Neural cell (in vitro differentiated cells): ENCODE results near the gene RAPGEF2.

Source experiments
- EP300 ChIP-seq: fragments of 450-650 bp; conservative IDR thresholded peaks from 2 replicates; pipeline ENCODE4 v1.6.1; 2014; ENCODE audit warnings: antibody characterized with exemption, mild to moderate bottlenecking, moderate library complexity; ENCODE audit not compliant: poor library complexity, severe bottlenecking
- MXI1 ChIP-seq: fragments of 450-650 bp; conservative IDR thresholded peaks from 2 replicates; pipeline ENCODE4 v1.6.1; 2014; ENCODE audit warnings: antibody characterized with exemption, mild to moderate bottlenecking; ENCODE audit not compliant: poor library complexity, severe bottlenecking
- RAD21 ChIP-seq: fragments of 450-650 bp; conservative IDR thresholded peaks from 2 replicates; pipeline ENCODE4 v1.6.1; 2014; ENCODE audit warnings: antibody characterized with exemption, mild to moderate bottlenecking, moderate library complexity
- SMC3 ChIP-seq: fragments of 450-650 bp; conservative IDR thresholded peaks from 2 replicates; pipeline ENCODE4 v1.6.1; 2014; ENCODE audit warnings: antibody characterized with exemption, mild to moderate bottlenecking, moderate library complexity; ENCODE audit not compliant: poor library complexity
- TAF1 ChIP-seq: IDR thresholded peaks from 2 replicates; pipeline ENCODE4 v1.6.1; 2012; ENCODE audit warnings: low read depth
- TF ChIP-seq, protein P1 (sequence below): IDR thresholded peaks from 2 replicates; pipeline ENCODE4 v1.6.1; 2012; ENCODE audit warnings: borderline replicate concordance
- TF ChIP-seq, protein P2 (sequence below): fragments of 450-650 bp; IDR thresholded peaks from 2 replicates; pipeline ENCODE4 v1.5.1; 2014; ENCODE audit warnings: antibody characterized with exemption, mild to moderate bottlenecking, moderate library complexity; ENCODE audit not compliant: poor library complexity, severe bottlenecking

GRCh38 chr4:159398236-159398638, 295.4 kb downstream of the RAPGEF2 start:
- TF ChIP-seq, protein P1, sequence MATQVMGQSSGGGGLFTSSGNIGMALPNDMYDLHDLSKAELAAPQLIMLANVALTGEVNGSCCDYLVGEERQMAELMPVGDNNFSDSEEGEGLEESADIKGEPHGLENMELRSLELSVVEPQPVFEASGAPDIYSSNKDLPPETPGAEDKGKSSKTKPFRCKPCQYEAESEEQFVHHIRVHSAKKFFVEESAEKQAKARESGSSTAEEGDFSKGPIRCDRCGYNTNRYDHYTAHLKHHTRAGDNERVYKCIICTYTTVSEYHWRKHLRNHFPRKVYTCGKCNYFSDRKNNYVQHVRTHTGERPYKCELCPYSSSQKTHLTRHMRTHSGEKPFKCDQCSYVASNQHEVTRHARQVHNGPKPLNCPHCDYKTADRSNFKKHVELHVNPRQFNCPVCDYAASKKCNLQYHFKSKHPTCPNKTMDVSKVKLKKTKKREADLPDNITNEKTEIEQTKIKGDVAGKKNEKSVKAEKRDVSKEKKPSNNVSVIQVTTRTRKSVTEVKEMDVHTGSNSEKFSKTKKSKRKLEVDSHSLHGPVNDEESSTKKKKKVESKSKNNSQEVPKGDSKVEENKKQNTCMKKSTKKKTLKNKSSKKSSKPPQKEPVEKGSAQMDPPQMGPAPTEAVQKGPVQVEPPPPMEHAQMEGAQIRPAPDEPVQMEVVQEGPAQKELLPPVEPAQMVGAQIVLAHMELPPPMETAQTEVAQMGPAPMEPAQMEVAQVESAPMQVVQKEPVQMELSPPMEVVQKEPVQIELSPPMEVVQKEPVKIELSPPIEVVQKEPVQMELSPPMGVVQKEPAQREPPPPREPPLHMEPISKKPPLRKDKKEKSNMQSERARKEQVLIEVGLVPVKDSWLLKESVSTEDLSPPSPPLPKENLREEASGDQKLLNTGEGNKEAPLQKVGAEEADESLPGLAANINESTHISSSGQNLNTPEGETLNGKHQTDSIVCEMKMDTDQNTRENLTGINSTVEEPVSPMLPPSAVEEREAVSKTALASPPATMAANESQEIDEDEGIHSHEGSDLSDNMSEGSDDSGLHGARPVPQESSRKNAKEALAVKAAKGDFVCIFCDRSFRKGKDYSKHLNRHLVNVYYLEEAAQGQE: no peak
- TF ChIP-seq, protein P2, sequence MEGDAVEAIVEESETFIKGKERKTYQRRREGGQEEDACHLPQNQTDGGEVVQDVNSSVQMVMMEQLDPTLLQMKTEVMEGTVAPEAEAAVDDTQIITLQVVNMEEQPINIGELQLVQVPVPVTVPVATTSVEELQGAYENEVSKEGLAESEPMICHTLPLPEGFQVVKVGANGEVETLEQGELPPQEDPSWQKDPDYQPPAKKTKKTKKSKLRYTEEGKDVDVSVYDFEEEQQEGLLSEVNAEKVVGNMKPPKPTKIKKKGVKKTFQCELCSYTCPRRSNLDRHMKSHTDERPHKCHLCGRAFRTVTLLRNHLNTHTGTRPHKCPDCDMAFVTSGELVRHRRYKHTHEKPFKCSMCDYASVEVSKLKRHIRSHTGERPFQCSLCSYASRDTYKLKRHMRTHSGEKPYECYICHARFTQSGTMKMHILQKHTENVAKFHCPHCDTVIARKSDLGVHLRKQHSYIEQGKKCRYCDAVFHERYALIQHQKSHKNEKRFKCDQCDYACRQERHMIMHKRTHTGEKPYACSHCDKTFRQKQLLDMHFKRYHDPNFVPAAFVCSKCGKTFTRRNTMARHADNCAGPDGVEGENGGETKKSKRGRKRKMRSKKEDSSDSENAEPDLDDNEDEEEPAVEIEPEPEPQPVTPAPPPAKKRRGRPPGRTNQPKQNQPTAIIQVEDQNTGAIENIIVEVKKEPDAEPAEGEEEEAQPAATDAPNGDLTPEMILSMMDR: no peak
- TF ChIP-seq EP300: no peak
- no peak for TF ChIP-seq SMC3
- TF ChIP-seq TAF1: no peak
- TF ChIP-seq RAD21: no peak
- no peak for TF ChIP-seq MXI1
